RWPE2 (cell line): ENCODE results near the gene RAD23B.

Source experiments
- ATAC-seq: fragments of 200-7000 bp; cut with Tn5 transposase; 3 replicates; pipeline ENCODE4 v1.9.1; 2021; ENCODE audit warnings: low read depth
- DNase-seq: peaks from one replicate; pipeline ENCODE4 v3.0.0-alpha.2; 2020; ENCODE audit warnings: low spot score
- H3K27ac ChIP-seq: fragments of 450-650 bp; 2 replicates; pipeline ENCODE4 v1.5.1; 2017; ENCODE audit warnings: mild to moderate bottlenecking; ENCODE audit not compliant: poor library complexity, severe bottlenecking
- H3K27me3 ChIP-seq: fragments of 250-450 bp; sonication (Bioruptor Pico); 2 replicates; pipeline ENCODE4 v1.5.1; 2021; ENCODE audit warnings: mild to moderate bottlenecking, moderate library complexity; ENCODE audit not compliant: insufficient read depth, poor library complexity, severe bottlenecking
- H3K36me3 ChIP-seq: fragments of 250-450 bp; sonication (Bioruptor Pico); 2 replicates; pipeline ENCODE4 v1.5.1; 2020; ENCODE audit warnings: low read depth, mild to moderate bottlenecking, moderate library complexity
- H3K4me1 ChIP-seq: fragments of 250-450 bp; sonication (Bioruptor Pico); 2 replicates; pipeline ENCODE4 v1.5.1; 2021; ENCODE audit warnings: mild to moderate bottlenecking, moderate library complexity; ENCODE audit not compliant: insufficient read depth, poor library complexity, severe bottlenecking
- H3K4me3 ChIP-seq: fragments of 250-450 bp; sonication (Bioruptor Pico); 2 replicates; pipeline ENCODE4 v1.5.1; 2021; ENCODE audit warnings: mild to moderate bottlenecking, moderate library complexity; ENCODE audit not compliant: severe bottlenecking
- H3K9me3 ChIP-seq: fragments of 250-450 bp; sonication (Bioruptor Pico); 2 replicates; pipeline ENCODE4 v1.5.1; 2021; ENCODE audit warnings: mild to moderate bottlenecking, moderate library complexity; ENCODE audit not compliant: severe bottlenecking
- TF ChIP-seq, protein P1 (sequence below): fragments of 450-650 bp; IDR thresholded peaks from one replicate; pipeline ENCODE4 v1.5.1; 2017; ENCODE audit warnings: mild to moderate bottlenecking, moderate library complexity; ENCODE audit not compliant: poor library complexity, severe bottlenecking

Gene RAD23B

DNA sequence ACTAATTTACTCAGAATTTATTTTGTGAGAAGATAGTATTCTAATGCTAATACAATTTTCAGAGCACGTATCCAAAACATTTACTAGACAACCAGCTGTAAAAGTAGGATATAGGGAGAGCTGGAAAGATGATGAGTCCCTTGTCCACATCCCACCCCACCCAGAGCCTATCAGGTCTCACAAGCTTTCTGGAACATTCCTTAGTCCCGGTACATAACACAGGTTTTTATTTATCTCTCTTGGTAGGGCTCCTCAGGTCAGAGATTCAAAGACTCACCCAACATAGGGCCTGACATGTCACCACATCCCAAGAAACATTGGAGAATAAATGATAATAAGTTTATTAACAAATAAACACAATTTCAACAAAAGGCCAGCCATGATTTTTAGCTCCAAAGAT is 13.8 kb upstream of the RAD23B start:
- Histone ChIP-seq H3K9me3 (peaks cover 6% of the 10 kb centered on the region), H3K27ac (peak overlapping the region; percentile 18), H3K27me3 (no peaks in the 10 kb centered on the region), H3K4me1 (peaks cover 33% of the 10 kb centered on the region), H3K4me3 (no peak overlapping the region), H3K36me3 (no peaks in the 10 kb centered on the region)
- TF ChIP-seq, protein P1, sequence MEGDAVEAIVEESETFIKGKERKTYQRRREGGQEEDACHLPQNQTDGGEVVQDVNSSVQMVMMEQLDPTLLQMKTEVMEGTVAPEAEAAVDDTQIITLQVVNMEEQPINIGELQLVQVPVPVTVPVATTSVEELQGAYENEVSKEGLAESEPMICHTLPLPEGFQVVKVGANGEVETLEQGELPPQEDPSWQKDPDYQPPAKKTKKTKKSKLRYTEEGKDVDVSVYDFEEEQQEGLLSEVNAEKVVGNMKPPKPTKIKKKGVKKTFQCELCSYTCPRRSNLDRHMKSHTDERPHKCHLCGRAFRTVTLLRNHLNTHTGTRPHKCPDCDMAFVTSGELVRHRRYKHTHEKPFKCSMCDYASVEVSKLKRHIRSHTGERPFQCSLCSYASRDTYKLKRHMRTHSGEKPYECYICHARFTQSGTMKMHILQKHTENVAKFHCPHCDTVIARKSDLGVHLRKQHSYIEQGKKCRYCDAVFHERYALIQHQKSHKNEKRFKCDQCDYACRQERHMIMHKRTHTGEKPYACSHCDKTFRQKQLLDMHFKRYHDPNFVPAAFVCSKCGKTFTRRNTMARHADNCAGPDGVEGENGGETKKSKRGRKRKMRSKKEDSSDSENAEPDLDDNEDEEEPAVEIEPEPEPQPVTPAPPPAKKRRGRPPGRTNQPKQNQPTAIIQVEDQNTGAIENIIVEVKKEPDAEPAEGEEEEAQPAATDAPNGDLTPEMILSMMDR: no peak
- ATAC-seq (no peak), DNase-seq (no peak)

DNA sequence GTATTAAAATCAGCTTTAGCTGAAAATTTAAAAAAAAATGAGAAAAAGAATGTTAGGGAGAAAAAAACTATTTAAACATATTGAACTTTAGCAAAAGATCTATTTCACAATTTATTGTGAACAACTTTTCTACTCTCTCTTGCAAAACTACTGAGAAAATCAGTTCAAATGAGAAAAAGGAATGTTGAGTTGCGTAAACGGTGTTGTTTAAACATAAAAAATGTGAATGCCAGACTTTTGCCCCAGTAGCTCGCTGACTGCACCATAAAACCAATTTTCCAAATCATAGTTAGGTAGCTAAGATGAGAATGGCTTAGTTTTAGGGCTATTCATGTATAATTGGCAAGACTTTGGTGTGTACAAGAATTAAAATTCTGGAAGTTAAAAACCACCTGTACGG is 13.4 kb upstream of the RAD23B start:
- H3K9me3 ChIP-seq: peaks cover 6% of the 10 kb centered on the region
- H3K4me1 ChIP-seq: peaks cover 37% of the 10 kb centered on the region
- ATAC-seq: 0 out of 3 replicates have a peak, but pooled peaks have one; percentile 41

DNA sequence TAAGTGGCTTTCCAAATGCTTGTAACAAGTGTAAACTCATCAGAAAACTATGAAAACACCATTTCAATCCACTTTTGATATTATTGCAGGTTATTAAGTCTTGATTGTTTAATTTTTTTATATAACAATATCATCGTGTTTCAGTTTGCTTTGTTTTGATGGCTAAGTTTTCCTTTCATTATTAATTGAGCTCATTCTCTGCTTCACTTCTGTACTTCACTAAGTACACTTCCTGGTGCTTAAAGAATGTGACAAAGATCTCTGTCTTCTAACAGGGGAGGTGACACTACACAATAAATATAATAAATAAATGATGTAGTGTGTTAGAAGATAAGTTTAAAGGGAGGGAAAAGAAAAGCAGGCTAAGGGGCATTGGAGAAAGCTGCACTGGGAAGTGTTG is 13.0 kb upstream of the RAD23B start:
- H3K27me3 ChIP-seq: no peaks in the 10 kb centered on the region
- TF ChIP-seq, protein P1: no peak
- ATAC-seq (no peak), DNase-seq (no peak)
- no peak overlapping the region for H3K4me3 ChIP-seq
- H3K9me3 ChIP-seq: peaks cover 5% of the 10 kb centered on the region
- peak overlapping the region; percentile 18 for H3K27ac ChIP-seq
- no peaks in the 10 kb centered on the region for H3K36me3 ChIP-seq
- H3K4me1 ChIP-seq: peaks cover 38% of the 10 kb centered on the region

More for the DNA sequence above, 13.4 kb upstream of the RAD23B start:
- Histone ChIP-seq H3K27me3 (no peaks in the 10 kb centered on the region), H3K27ac (peak overlapping the region; percentile 18), H3K36me3 (no peaks in the 10 kb centered on the region), H3K4me3 (no peak overlapping the region)
- no peak for DNase-seq
- TF ChIP-seq, protein P1: no peak

DNA sequence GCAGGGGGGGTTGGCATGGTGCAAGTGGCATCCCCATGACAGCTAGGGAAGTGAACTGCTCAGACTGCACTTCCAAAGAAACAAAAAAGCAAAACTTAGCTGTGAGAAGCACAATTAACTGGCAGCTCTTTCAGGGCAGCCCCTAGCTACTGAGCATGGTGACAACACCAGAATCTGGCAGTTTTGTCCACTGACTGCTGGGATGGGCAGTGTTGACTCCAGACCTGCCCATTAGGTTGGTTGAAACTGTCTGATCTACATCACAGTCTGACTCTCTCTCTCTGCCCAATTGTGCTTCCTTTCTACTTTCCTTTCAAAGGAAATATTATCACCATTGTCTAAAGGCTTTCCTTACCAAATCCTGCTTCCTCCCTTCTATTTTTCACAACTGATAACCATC is 12.5 kb upstream of the RAD23B start:
- TF ChIP-seq, protein P1: no peak
- DNase-seq (no peak), ATAC-seq (no peak)
- no peaks in the 10 kb centered on the region for H3K27me3 ChIP-seq
- H3K4me3 ChIP-seq: no peak overlapping the region
- H3K9me3 ChIP-seq: no peaks in the 10 kb centered on the region
- peaks cover 42% of the 10 kb centered on the region for H3K4me1 ChIP-seq
- no peaks in the 10 kb centered on the region for H3K36me3 ChIP-seq
- H3K27ac ChIP-seq: peak overlapping the region; percentile 18

DNA sequence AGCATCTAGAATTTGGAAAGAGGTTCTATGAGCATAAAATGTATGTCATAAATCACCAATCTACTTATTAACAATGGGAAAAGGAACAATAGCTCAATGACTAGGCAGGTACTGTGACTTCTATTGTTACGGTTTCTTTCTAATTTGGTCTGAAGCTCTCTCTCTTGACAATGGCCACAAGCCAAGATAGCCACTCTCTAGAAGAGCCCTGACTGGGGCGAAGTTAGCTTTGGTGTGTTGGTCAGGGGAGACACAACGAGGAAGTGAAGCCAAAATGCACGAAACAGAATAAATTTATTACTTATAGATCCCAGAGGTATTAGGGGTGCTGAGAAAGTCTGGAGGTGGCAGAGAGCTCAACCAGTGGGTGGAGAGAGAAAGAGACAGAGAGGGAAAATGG is 9.4 kb upstream of the RAD23B start:
- TF ChIP-seq, protein P1: no peak
- Histone ChIP-seq H3K9me3 (no peaks in the 10 kb centered on the region), H3K4me1 (peaks cover 30% of the 10 kb centered on the region), H3K36me3 (no peaks in the 10 kb centered on the region), H3K4me3 (no peak overlapping the region), H3K27ac (peak overlapping the region; percentile 87), H3K27me3 (no peaks in the 10 kb centered on the region)
- no peak for DNase-seq
- no peak for ATAC-seq
